Muscle layer of colon (tissue), 2 donors: ENCODE results near the gene MACROD2.
"Not testable (repeated sequence)": the region's sequence is repeated elsewhere in the genome, so short reads cannot be mapped to it uniquely, and the experiment has no call there.

Experiments
- H3K27ac ChIP-seq: one replicate; pipeline ENCODE4 v1.7.0; 2013; ENCODE audit warnings: low read depth, mild to moderate bottlenecking, low read length, moderate library complexity
- H3K27me3 ChIP-seq, 2 donors: one replicate each; pipeline ENCODE4 v1.7.0; 2013; ENCODE audit warnings: low read length in 2 of 2, mild to moderate bottlenecking in 2 of 2; ENCODE audit not compliant: insufficient read depth in 2 of 2, control insufficient read depth in 1 of 2
- H3K36me3 ChIP-seq: one replicate; pipeline ENCODE4 v1.7.0; 2013; ENCODE audit warnings: mild to moderate bottlenecking, low read length; ENCODE audit not compliant: insufficient read depth
- H3K4me1 ChIP-seq: one replicate; pipeline ENCODE4 v1.7.0; 2013; ENCODE audit warnings: mild to moderate bottlenecking, low read length; ENCODE audit not compliant: insufficient read depth
- H3K4me3 ChIP-seq, 2 donors: one replicate each; pipeline ENCODE4 v1.7.0; 2013; ENCODE audit warnings: low read length in 2 of 2, low read depth in 1 of 2, mild to moderate bottlenecking in 1 of 2, moderate library complexity in 1 of 2
- H3K9ac ChIP-seq: one replicate; pipeline ENCODE4 v1.7.0; 2013; ENCODE audit warnings: low read length
- H3K9me3 ChIP-seq: one replicate; pipeline ENCODE4 v1.7.0; 2013; ENCODE audit warnings: mild to moderate bottlenecking, low read length
- donor health status: abdominal sarcoma.
- donor health status: Adenocarcinoma of cecum.

MACROD2 gene

DNA sequence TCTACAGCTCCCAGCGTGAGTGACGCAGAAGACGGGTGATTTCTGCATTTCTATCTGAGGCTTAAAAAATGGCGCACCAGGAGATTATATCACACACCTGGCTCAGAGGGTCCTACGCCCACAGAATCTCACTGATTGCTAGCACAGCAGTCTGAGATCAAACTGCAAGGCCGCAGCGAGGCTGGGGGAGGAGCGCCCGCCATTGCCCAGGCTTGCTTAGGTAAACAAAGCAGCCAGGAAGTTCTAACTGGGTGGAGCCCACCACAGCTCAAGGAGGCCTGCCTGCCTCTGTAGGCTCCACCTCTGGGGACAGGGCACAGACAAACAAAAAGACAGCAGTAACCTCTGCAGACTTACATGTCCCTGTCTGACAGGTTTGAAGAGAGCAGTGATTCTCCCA lies 275.4 kb downstream of the MACROD2 start:
- H3K9ac ChIP-seq, H3K9me3 ChIP-seq, H3K4me3 ChIP-seq, H3K27ac ChIP-seq, H3K4me1 ChIP-seq, H3K27me3 ChIP-seq, H3K36me3 ChIP-seq: not testable (repeated sequence)

DNA sequence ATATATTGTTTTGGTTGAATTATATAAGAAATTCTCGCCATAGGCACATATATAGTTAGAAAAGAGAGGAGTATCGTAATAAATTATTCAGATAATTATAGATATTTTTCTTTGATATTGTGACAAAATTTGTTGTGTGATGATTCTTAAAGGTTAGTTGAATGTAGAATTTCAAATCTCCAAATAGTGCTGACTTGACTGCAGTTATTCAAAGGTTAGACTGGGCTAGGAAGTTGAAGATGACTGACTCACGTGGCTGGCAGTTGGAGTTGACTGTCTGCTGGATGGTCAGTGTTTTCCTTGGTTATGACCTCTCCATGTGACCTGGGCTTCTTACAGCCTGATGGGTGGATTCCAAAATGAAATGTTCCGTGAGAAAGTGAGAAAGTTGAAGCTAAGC lies 286.8 kb downstream of the MACROD2 start:
- H3K4me1 ChIP-seq: no peaks in the 10 kb centered on the region
- no peaks in the 10 kb centered on the region for H3K27me3 ChIP-seq
- H3K27ac ChIP-seq: no peak overlapping the region
- H3K4me3 ChIP-seq: no peak overlapping the region
- H3K9ac ChIP-seq: no peak overlapping the region
- no peaks in the 10 kb centered on the region for H3K9me3 ChIP-seq
- H3K36me3 ChIP-seq: no peaks in the 10 kb centered on the region

DNA sequence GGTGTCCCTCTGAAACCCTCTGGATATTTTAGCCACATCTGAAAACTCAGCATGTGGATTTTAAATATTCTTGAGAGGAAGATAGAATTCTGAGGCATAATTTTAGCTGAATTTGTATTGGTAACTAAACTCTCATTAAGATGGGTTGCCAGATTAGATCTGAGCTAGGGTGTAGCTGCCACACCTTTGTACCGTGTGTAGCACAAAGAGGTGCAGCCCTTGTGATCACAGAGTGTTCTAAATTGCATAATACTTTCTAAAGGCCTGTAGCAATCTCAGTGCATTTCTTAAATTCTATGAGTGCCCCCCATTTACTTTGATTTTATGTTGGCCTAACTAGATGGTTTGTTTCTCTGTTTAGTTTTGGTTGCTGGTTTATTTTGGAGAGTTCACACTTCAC lies 289.1 kb downstream of the MACROD2 start:
- Histone ChIP-seq H3K4me3 (no peak overlapping the region), H3K27ac (no peak overlapping the region), H3K27me3 (no peaks in the 10 kb centered on the region), H3K36me3 (no peaks in the 10 kb centered on the region), H3K9me3 (no peaks in the 10 kb centered on the region), H3K9ac (no peak overlapping the region), H3K4me1 (no peaks in the 10 kb centered on the region)

DNA sequence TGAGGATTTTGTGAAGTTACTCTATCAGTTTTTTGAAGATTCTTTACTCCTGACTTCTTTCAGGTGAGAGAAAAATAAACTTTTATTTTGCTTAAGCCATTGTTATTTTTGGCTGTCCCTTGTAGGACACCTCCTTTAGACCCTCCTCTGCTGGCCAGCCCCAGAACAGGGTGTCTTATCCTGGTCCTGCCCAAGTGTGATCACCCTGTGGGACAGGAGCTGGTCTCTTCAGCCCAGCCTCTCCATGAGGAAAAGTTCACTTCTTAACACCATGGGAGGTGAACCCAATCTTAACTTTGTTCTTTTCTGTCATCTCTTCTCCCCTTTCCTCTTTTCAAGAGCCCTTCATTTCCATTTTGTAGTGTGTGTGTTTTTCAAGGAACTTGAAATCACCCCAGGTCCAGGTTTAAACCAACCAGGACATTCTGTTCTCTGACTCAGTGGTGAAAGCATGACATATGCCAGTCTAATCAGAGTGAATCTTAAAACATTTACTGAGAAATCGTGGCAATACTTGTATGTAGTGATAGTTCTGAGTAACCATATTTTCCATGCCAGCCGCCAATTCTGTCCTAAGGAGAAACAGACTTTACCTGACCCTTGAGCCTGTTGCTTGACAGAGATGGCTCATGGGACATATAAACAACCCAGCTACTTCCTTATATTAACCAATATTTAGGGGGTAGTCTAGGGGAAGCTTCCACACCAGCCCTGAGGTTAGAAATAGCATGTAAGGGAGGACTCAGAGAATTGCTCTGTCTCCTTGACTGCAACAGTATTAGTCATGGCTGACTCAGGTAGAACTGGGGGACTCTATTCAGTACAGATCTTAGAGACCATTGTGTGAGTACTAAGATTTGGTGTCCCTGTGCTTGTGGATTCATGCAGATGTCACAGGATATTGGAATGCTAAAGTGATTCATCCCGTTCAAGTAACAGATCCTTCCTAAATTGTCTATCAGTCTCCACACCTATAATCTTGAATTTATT lies 293.3 kb downstream of the MACROD2 start:
- H3K4me1 ChIP-seq: no peaks in the 10 kb centered on the region
- H3K9me3 ChIP-seq: no peaks in the 10 kb centered on the region
- H3K4me3 ChIP-seq: no peak overlapping the region
- no peaks in the 10 kb centered on the region for H3K36me3 ChIP-seq
- no peak overlapping the region for H3K27ac ChIP-seq
- no peaks in the 10 kb centered on the region for H3K27me3 ChIP-seq
- H3K9ac ChIP-seq: no peak overlapping the region

GRCh38 chr20:14291502-14291901 lies 296.2 kb downstream of the MACROD2 start:
- H3K27me3 ChIP-seq: no peaks in the 10 kb centered on the region
- no peaks in the 10 kb centered on the region for H3K9me3 ChIP-seq
- H3K4me3 ChIP-seq: no peak overlapping the region
- no peaks in the 10 kb centered on the region for H3K4me1 ChIP-seq
- H3K27ac ChIP-seq: no peak overlapping the region
- no peak overlapping the region for H3K9ac ChIP-seq
- no peaks in the 10 kb centered on the region for H3K36me3 ChIP-seq

DNA sequence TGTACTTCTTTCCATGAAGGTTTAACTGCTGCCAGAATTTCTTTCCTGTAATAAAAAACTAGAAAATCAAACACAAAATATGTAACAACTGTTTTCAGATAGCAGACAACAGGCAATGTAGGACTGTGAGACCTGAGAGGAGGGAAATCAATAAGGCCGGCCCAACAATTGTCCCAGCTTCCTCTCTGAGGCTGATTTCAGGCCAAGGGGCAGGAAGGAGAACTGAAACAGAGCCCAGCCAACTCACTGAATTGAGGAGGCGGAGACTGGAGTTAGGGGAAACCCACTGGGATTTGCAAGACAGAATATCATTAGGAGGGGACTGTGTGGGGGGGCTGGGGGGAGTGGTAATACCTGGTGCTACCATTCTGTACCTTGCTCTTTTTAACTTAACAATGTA lies 299.9 kb downstream of the MACROD2 start:
- Histone ChIP-seq H3K4me3 (no peak overlapping the region), H3K27ac (no peak overlapping the region), H3K4me1 (no peaks in the 10 kb centered on the region), H3K9ac (no peak overlapping the region), H3K9me3 (no peaks in the 10 kb centered on the region), H3K36me3 (no peaks in the 10 kb centered on the region), H3K27me3 (no peaks in the 10 kb centered on the region)

GRCh38 chr20:14295770-14296309 lies 300.5 kb downstream of the MACROD2 start:
- Histone ChIP-seq H3K9me3 (no peaks in the 10 kb centered on the region), H3K9ac (no peak overlapping the region), H3K27me3 (no peaks in the 10 kb centered on the region), H3K4me1 (no peaks in the 10 kb centered on the region), H3K27ac (no peak overlapping the region), H3K4me3 (no peak overlapping the region), H3K36me3 (no peaks in the 10 kb centered on the region)

DNA sequence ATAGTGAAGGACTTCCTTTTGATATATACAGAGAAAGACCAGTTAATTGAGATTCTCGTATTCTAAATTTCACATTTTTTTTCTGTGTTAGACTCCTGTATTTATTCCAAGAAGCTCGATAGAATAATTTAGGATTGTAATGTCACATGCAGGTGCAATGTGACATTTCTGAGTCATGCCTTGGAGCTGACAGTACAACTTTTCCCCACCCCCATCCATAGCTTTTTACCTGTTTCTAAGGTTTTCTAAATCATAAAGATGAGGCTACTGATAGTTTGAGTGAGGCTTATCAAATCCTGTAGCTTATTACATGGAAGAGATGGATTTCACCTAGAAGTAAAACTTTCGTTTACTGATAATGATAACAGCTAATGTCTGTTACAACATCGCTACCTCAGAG lies 304.5 kb downstream of the MACROD2 start:
- H3K9me3 ChIP-seq: no peaks in the 10 kb centered on the region
- H3K4me1 ChIP-seq: no peaks in the 10 kb centered on the region
- H3K9ac ChIP-seq: no peak overlapping the region
- no peak overlapping the region for H3K4me3 ChIP-seq
- H3K36me3 ChIP-seq: no peaks in the 10 kb centered on the region
- no peaks in the 10 kb centered on the region for H3K27me3 ChIP-seq
- H3K27ac ChIP-seq: no peak overlapping the region

GRCh38 chr20:14303106-14303505 lies 307.8 kb downstream of the MACROD2 start:
- Histone ChIP-seq H3K27me3 (no peaks in the 10 kb centered on the region), H3K4me1 (peaks cover 1% of the 10 kb centered on the region), H3K36me3 (no peaks in the 10 kb centered on the region), H3K4me3 (no peak overlapping the region), H3K9me3 (no peaks in the 10 kb centered on the region), H3K9ac (no peak overlapping the region), H3K27ac (no peak overlapping the region)

DNA sequence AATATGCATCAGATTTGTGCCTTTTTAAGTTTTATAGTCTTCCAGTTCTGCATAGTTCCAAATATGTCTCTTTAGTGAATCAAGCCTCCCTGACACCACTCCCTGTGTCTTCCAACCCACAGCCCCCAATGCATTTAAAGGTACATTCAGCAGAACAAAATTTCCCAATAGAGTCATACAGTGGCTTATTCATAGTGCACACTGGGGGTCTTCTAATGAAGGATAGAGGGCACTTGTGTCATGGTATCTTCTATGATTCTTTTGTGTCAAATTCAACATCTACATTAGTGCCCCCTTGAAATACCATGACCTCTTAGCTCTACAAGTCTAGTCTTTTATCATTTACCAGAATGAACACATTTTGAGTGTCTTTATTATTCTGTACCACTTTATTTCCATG lies 308.3 kb downstream of the MACROD2 start:
- H3K27me3 ChIP-seq: no peaks in the 10 kb centered on the region

DNA sequence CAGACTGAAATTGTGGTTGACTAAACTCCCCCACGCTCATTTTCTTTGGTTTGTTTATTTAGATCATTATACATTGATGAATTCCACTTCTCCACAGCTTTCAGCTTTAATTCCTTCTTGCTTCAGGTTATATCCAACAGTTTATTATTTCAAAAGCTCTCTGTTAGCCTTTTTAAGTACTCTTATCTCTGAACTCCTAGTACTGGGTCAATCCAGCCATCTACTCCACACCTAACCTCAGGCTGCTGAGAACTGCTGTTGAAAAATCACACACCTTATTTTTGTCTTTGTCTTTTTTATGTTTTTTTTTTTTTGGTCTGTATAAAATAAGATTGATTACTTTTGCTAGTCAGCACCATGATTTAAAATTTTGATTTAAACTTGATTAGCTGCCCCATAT lies 309.2 kb downstream of the MACROD2 start:
- H3K36me3 ChIP-seq: no peaks in the 10 kb centered on the region
- no peak overlapping the region for H3K9ac ChIP-seq
- H3K9me3 ChIP-seq: no peaks in the 10 kb centered on the region
- no peaks in the 10 kb centered on the region for H3K27me3 ChIP-seq
- H3K4me3 ChIP-seq: no peak overlapping the region
- no peak overlapping the region for H3K27ac ChIP-seq
- H3K4me1 ChIP-seq: peaks cover 8% of the 10 kb centered on the region

More for the DNA sequence above, 308.3 kb downstream of the MACROD2 start:
- no peaks in the 10 kb centered on the region for H3K9me3 ChIP-seq
- peaks cover 6% of the 10 kb centered on the region for H3K4me1 ChIP-seq
- no peaks in the 10 kb centered on the region for H3K36me3 ChIP-seq
- H3K4me3 ChIP-seq: no peak overlapping the region
- no peak overlapping the region for H3K9ac ChIP-seq
- H3K27ac ChIP-seq: no peak overlapping the region

DNA sequence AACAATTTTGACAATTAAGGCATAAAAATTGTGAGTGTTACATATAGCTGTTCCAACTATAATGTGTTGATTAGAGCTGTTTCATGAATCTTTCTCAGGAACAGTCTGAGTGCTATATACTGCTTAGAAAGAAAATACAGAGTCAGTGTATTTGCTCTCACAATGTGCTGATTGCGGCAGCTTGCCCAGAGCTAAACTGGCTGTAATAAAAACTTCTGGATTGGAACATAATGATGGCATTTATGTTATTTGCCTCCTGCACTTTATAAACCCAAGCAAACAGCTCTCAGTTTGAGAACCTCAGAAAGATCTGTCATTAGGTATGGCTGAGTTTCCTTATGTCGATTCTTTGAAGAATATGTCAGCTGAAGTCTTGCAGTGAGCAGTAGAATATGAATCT lies 312.6 kb downstream of the MACROD2 start:
- Histone ChIP-seq H3K9me3 (no peaks in the 10 kb centered on the region), H3K9ac (no peak overlapping the region), H3K27ac (no peak overlapping the region)

More for the DNA sequence above, 312.6 kb downstream of the MACROD2 start:
- Histone ChIP-seq H3K4me3 (no peak overlapping the region), H3K27me3 (no peaks in the 10 kb centered on the region), H3K4me1 (peaks cover 13% of the 10 kb centered on the region), H3K36me3 (no peaks in the 10 kb centered on the region)
